ENCODE measurements around the gene TRIM44. TPM values are rescaled to one million over a fixed set of nuclear protein-coding genes. Genes with fewer than 3 reads are reported as not detected.

Gene TRIM44
- total RNA-seq, 1 donor from 2014 or later, result 9.7 TPM

DNA sequence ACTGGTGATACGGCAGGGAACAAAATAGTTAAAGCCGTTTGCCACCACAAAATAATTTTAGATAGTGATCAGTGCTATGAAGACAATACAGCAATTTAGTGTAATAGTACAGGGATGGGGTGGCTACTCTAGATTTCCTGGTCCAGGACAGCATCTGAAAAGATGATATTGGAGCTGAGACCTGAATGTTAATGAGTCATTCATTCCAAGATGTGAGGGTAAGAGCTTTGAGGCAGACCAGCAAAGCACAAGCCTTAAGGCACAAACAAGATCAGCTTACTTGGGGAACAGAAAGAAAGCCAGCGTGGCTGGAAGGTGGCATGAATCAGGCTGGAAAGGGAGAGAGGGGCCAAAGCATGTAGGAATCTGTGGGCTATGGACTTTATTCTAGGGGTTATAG lies 132.3 kb downstream of the TRIM44 start:
- Histone ChIP-seq H3K36me3 (ENCODE audit: control insufficient read depth, insufficient read depth, low read length) (no peaks in the 10 kb centered on the region), H3K4me3 (ENCODE audit: low read depth, low read length) (no peak overlapping the region), H3K27me3 (ENCODE audit: control insufficient read depth, insufficient read depth, low read length) (no peaks in the 10 kb centered on the region)
- DNase-seq (ENCODE audit: low read depth) (peak; percentile 82), FAIRE-seq (no peak)
- TF ChIP-seq, protein P1, sequence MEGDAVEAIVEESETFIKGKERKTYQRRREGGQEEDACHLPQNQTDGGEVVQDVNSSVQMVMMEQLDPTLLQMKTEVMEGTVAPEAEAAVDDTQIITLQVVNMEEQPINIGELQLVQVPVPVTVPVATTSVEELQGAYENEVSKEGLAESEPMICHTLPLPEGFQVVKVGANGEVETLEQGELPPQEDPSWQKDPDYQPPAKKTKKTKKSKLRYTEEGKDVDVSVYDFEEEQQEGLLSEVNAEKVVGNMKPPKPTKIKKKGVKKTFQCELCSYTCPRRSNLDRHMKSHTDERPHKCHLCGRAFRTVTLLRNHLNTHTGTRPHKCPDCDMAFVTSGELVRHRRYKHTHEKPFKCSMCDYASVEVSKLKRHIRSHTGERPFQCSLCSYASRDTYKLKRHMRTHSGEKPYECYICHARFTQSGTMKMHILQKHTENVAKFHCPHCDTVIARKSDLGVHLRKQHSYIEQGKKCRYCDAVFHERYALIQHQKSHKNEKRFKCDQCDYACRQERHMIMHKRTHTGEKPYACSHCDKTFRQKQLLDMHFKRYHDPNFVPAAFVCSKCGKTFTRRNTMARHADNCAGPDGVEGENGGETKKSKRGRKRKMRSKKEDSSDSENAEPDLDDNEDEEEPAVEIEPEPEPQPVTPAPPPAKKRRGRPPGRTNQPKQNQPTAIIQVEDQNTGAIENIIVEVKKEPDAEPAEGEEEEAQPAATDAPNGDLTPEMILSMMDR (IDR thresholded peaks at IDR 0.05; ENCODE audit: insufficient read depth, low read length, severe bottlenecking), result no peak

DNA sequence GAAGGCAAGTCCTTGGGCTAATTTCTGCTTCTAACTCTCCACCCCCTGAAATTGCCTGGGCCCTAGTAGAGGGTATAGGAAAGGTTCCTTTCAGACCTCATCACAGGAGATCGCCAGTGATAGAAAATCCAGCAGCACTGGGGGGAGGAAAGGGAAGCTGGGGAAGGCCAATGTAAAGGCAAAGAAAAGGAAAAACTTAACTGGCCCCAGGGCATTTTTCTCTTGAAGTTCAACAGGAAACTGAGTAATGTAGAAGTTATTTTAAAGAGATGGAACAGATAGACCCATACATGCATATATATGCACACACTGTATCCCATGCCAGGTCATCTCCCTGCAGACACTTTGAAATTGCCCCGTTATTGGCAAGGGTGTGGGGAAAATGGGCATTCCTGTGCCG lies 134.0 kb downstream of the TRIM44 start:
- FAIRE-seq, result no peak
- TF ChIP-seq, protein P1 (IDR thresholded peaks at IDR 0.05; ENCODE audit: insufficient read depth, low read length, severe bottlenecking), result no peak
- Histone ChIP-seq H3K27me3 (ENCODE audit: control insufficient read depth, insufficient read depth, low read length) (no peaks in the 10 kb centered on the region), H3K4me3 (ENCODE audit: low read depth, low read length) (no peak overlapping the region), H3K36me3 (ENCODE audit: control insufficient read depth, insufficient read depth, low read length) (no peaks in the 10 kb centered on the region)
- peak; percentile 77 for DNase-seq (ENCODE audit: low read depth)

DNA sequence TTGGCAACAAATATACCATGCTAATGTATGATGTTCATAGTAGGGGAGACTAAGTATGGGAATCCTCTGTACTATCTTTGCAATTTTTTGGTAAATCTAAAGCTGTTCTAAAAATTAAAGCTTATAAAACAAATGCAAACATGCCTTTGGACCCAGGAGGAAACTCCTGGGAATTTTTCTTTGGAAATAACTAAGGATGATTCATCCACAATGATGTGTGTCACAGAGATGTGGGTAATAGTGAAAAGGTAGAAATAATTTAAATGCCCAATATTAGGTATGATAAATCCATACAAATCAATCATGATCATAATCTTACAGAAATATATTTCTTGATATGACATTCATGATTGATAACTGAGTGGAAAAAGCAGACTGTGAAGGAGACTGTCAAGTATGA lies 135.8 kb downstream of the TRIM44 start:
- H3K36me3 ChIP-seq (ENCODE audit: control insufficient read depth, insufficient read depth, low read length), result no peaks in the 10 kb centered on the region
- FAIRE-seq, result no peak

DNA sequence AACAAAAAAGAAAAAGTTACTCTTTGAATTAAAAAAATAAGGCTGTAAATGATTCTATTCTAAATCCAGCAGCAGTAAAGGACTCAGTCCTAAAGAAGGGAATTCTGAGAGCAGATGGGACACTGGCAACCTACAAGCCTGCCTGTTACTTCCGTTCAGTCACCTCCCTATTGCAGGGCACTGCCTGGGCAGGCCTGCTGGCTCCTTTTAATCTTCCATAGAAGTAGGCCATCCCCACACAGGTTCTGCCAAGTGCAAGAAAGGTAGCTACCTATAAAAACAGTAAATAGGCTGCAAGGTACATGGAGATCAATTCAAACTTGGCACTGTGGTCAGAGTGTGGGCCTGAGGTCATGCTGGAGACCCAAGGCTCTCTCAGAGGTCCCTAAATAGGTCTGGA lies 136.4 kb downstream of the TRIM44 start:
- peak; percentile 49 for DNase-seq (ENCODE audit: low read depth)
- FAIRE-seq, result no peak
- no peaks in the 10 kb centered on the region for H3K27me3 ChIP-seq (ENCODE audit: control insufficient read depth, insufficient read depth, low read length)
- H3K36me3 ChIP-seq (ENCODE audit: control insufficient read depth, insufficient read depth, low read length), result no peaks in the 10 kb centered on the region
- TF ChIP-seq, protein P1 (IDR thresholded peaks at IDR 0.05; ENCODE audit: insufficient read depth, low read length, severe bottlenecking), result no peak
- H3K4me3 ChIP-seq (ENCODE audit: low read depth, low read length), result no peak overlapping the region

More for the DNA sequence above, 135.8 kb downstream of the TRIM44 start:
- H3K4me3 ChIP-seq (ENCODE audit: low read depth, low read length), result no peak overlapping the region
- TF ChIP-seq, protein P1 (IDR thresholded peaks at IDR 0.05; ENCODE audit: insufficient read depth, low read length, severe bottlenecking), result no peak
- H3K27me3 ChIP-seq (ENCODE audit: control insufficient read depth, insufficient read depth, low read length), result no peaks in the 10 kb centered on the region
- peak; percentile 68 for DNase-seq (ENCODE audit: low read depth)

DNA sequence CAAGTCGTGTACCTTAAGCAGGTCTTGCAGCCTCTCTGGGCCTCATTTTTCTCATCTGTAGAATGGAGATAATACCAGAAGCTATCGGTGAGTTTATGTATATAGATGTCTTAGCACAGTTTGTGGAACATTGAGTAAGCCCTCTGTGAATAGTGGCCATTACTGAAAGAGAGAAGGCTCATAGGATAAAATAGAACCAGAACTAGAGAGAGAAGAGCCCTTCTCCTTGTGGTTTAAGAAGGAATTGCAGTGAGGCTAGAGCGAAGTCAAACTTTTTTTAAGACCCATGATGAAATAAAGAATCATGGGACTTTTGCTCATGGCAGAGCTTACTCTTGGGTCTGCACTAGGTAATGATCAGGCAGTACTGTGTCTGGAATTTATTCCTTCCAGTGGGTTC lies 137.1 kb downstream of the TRIM44 start:
- no peaks in the 10 kb centered on the region for H3K36me3 ChIP-seq (ENCODE audit: control insufficient read depth, insufficient read depth, low read length)
- H3K4me3 ChIP-seq (ENCODE audit: low read depth, low read length), result no peak overlapping the region
- no peak for FAIRE-seq
- DNase-seq (ENCODE audit: low read depth), result no peak
- H3K27me3 ChIP-seq (ENCODE audit: control insufficient read depth, insufficient read depth, low read length), result no peaks in the 10 kb centered on the region
- TF ChIP-seq, protein P1 (IDR thresholded peaks at IDR 0.05; ENCODE audit: insufficient read depth, low read length, severe bottlenecking), result peak; percentile 11
